Heart right ventricle (tissue), 16 donors: ENCODE data around the gene PID1. TPM values are rescaled to one million over a fixed set of nuclear protein-coding genes. Genes with fewer than 3 reads are reported as not detected.

Experiments
- ATAC-seq, 8 donors: fragments of 200-7000 bp; cut with Tn5 transposase; one replicate each; pipeline ENCODE4 v1.9.1; 2020; ENCODE audit warnings: mild to moderate bottlenecking in 8 of 8, moderate library complexity in 8 of 8, moderate number of reproducible peaks in 1 of 8
- DNase-seq, 2 donors: peaks; one replicate each; pipeline ENCODE4 v3.0.0-alpha.2; 2020
- H3K27ac ChIP-seq, 10 donors: fragments of 200-600 bp; sonication (generic) in 2 of 10; one replicate each; pipeline versions ENCODE4 v1.5.0 to v1.8.0; 2020 to 2022; ENCODE audit warnings: mild to moderate bottlenecking in 3 of 10
- H3K27me3 ChIP-seq, 7 donors: fragments of 200-600 bp; one replicate each; pipeline ENCODE4 v1.8.0; 2021 to 2022; ENCODE audit warnings: mild to moderate bottlenecking in 2 of 7
- H3K36me3 ChIP-seq, 9 donors: fragments of 200-600 bp; sonication (generic) in 1 of 9; one replicate each; pipeline versions ENCODE4 v1.5.0 to v1.8.0; 2020 to 2022; ENCODE audit warnings: mild to moderate bottlenecking in 2 of 9
- H3K4me1 ChIP-seq, 9 donors: fragments of 200-600 bp; sonication (generic) in 1 of 9; one replicate each; pipeline versions ENCODE4 v1.5.0 to v1.8.0; 2020 to 2022; ENCODE audit warnings: mild to moderate bottlenecking in 4 of 9
- H3K4me3 ChIP-seq, 10 donors: fragments of 200-600 bp; sonication (generic) in 2 of 10; one replicate each; pipeline versions ENCODE4 v1.5.0 to v1.8.0; 2020 to 2022; ENCODE audit warnings: mild to moderate bottlenecking in 7 of 10, moderate library complexity in 2 of 10
- H3K9me3 ChIP-seq, 11 donors: fragments of 200-600 bp in 10 of 11; sonication (generic) in 2 of 11; one replicate each; pipeline versions ENCODE4 v1.5.0 to v1.8.0; 2013 to 2022; ENCODE audit warnings: mild to moderate bottlenecking in 2 of 11, control low read depth in 1 of 11, moderate library complexity in 1 of 11
- CTCF ChIP-seq, 9 donors: fragments of 200-600 bp; sonication (generic) in 2 of 9; IDR thresholded peaks; one replicate each; pipeline versions ENCODE4 v1.5.0 to v1.8.0; 2021 to 2022; ENCODE audit warnings: antibody characterized with exemption in 9 of 9, mild to moderate bottlenecking in 5 of 9, moderate library complexity in 1 of 9
- WGBS, 2 donors: extraction: QIAGEN DNeasy Blood & Tissue Kit; methylation state at CpG; one replicate each; pipeline ENCODE4 v1.1.7; 2013; ENCODE audit warnings: inconsistent platforms in 1 of 2; 5-methylcytosine and 5-hydroxymethylcytosine counted together
- intact Hi-C, 10 donors: fragments of 100-400 bp; cut with DNase I; formaldehyde crosslinking; loops; one replicate each; pipeline versions ENCODE4 v1.11.1 to v1.14.2; 2022
- polyA plus RNA-seq, 2 donors: library from polyadenylated mRNA; stranded (reverse); fragments of 200-250 nt; gene quantifications; one replicate each; pipeline ENCODE4 v1.2.3, GENCODE V29; 2013
- total RNA-seq, 10 donors: library from RNA; stranded (reverse); fragmentation: NEBNext Ultra II Directional in 3 of 10; extraction: Animal tissue kit (Norgen Biotek cat#: 25700) in 3 of 10; gene quantifications; one replicate each; pipeline versions ENCODE4 v1.2.1 to v1.2.4, GENCODE V29; 2021 to 2023
- donor health status: Arrhythmogenic right ventricular cardiomyopathy.
- donor health status: ischemic (EF 13 %, LVEDD 7.1; RV severe dilation, severe dysfunction).
- donor health status: healthy with polysubstance abuse.
- donor health status: DM: no; HTN: yes; CAD: no.
- donor health status: DM: no; HTN: no; CAD: no.
- donor health status: ischemic (EF 25% LVEDD 6.9; RV normal size, moderate dysfunction).
- donor health status: ischemic (EF 25% LVEDD 5.7; RV mildly dilated, moderate dysfunction).
- donor health status: healthy.
- donor health status: DM: yes; HTN: yes; CAD: no.
- donor health status: Ischemic cardiomyopathy.
- donor health status: ischemic (EF 35%, LVEDD 5.7; RV mildly dilated, moderate dysfunction).
- donor health status: nonischemic (EF 11% LVEDD 7.7; RV severe dilation, severe dysfunction).
- donor health status: DM: yes; HTN: yes; CAD: no.
- donor health status: PGD.
- donor health status: ischemic (EF 29% LVEDD 5.4; RV normal size, mild dysfunction).
- donor health status: nonischemic (EF 23%, LVEDD 6.1; RV moderate dilation, normal function).

Gene PID1
- total and polyA plus RNA-seq, 12 donors, result 3.6 to 12.0 (median 6.1) TPM

- intact Hi-C loops, result no loop called here
- DNase-seq (no peak), ATAC-seq (no peak)
- Histone ChIP-seq H3K27ac (no peak overlapping the region), H3K9me3 (peaks cover 0 to 45% (median 16%) of the 10 kb centered on the region in 11 donors), H3K27me3 (peaks cover 0 to 3% (median 0%) of the 10 kb centered on the region in 7 donors), H3K4me3 (no peak overlapping the region), H3K4me1 (peaks cover 0 to 12% (median 3%) of the 10 kb centered on the region in 9 donors), H3K36me3 (no peaks in the 10 kb centered on the region)
- no peak for TF ChIP-seq CTCF (IDR thresholded peaks at IDR 0.05)
Measured at GRCh38 chr2:229240984-229241491, 30.0 kb downstream of the PID1 start.

GRCh38 chr2:229239021-229239420, 32.1 kb downstream of the PID1 start:
- Histone ChIP-seq H3K4me1 (no peaks in the 10 kb centered on the region), H3K36me3 (no peaks in the 10 kb centered on the region), H3K27me3 (peaks cover 0 to 3% (median 0%) of the 10 kb centered on the region in 7 donors), H3K9me3 (peaks cover 0 to 45% (median 16%) of the 10 kb centered on the region in 11 donors), H3K27ac (no peak overlapping the region), H3K4me3 (no peak overlapping the region)
- no peak for TF ChIP-seq CTCF (IDR thresholded peaks at IDR 0.05)
- WGBS, 2 donors, result 48% methylated on average over 2 of the region's 2 CpGs
- intact Hi-C loops, result no loop called here
- ATAC-seq, result no peak
- DNase-seq, result no peak

- WGBS, 2 donors, result 35 to 36% methylated on average over 2 of the region's 2 CpGs
- H3K36me3 ChIP-seq, result no peaks in the 10 kb centered on the region
- no peak overlapping the region for H3K27ac ChIP-seq
- peaks cover 0 to 3% (median 0%) of the 10 kb centered on the region in 7 donors for H3K27me3 ChIP-seq
- ATAC-seq (no peak), DNase-seq (no peak)
- intact Hi-C loops, result no loop called here
- peaks cover 0 to 33% (median 16%) of the 10 kb centered on the region in 11 donors for H3K9me3 ChIP-seq
- no peaks in the 10 kb centered on the region for H3K4me1 ChIP-seq
- TF ChIP-seq CTCF (IDR thresholded peaks at IDR 0.05), result no peak
- no peak overlapping the region for H3K4me3 ChIP-seq
Measured at GRCh38 chr2:229237270-229237669, 33.8 kb downstream of the PID1 start.

GRCh38 chr2:229235131-229235914, 35.8 kb downstream of the PID1 start:
- TF ChIP-seq CTCF (IDR thresholded peaks at IDR 0.05), result no peak
- 58 to 62% methylated on average over 9 of the region's 9 CpGs for WGBS, 2 donors
- Histone ChIP-seq H3K9me3 (peaks cover 0 to 13% (median 4%) of the 10 kb centered on the region in 11 donors), H3K36me3 (no peaks in the 10 kb centered on the region), H3K27ac (no peak overlapping the region), H3K4me1 (no peaks in the 10 kb centered on the region), H3K27me3 (peaks cover 0 to 3% (median 0%) of the 10 kb centered on the region in 7 donors), H3K4me3 (no peak overlapping the region)
- peak in 1 of 8 donors; percentile 67 for ATAC-seq
- intact Hi-C loops, result no loop called here
- no peak for DNase-seq
